ENCODE measurements around the gene OSBPL3. TPM values are rescaled to one million over a fixed set of nuclear protein-coding genes. Genes with fewer than 3 reads are reported as not detected.

The OSBPL3 gene
- total and polyA plus RNA-seq, 4 donors: 0.28 to 3.0 (median 1.1) TPM

GRCh38 chr7:24871770-24872169 is 108.2 kb downstream of the OSBPL3 start:
- no peaks in the 10 kb centered on the region for H3K27me3 ChIP-seq (ENCODE audit: control insufficient read depth in 4 of 4, insufficient read depth in 4 of 4, low read length in 3 of 4)
- no peak for TF ChIP-seq EGR1 (IDR thresholded peaks at IDR 0.05; ENCODE audit: low read depth in 2 of 2)
- no peak for TF ChIP-seq ATF3 (IDR thresholded peaks at IDR 0.05)
- TF ChIP-seq GABPA (IDR thresholded peaks at IDR 0.05 in 1 of 2, conservative IDR thresholded peaks at IDR 0.05 in 1 of 2): no peak
- no peak for TF ChIP-seq HNF4A (conservative IDR thresholded peaks at IDR 0.05)
- no peak for TF ChIP-seq SP1 (IDR thresholded peaks at IDR 0.05)
- TF ChIP-seq JUND (IDR thresholded peaks at IDR 0.05): no peak
- no peak for TF ChIP-seq RXRA (IDR thresholded peaks at IDR 0.05)
- TF ChIP-seq NR2F2 (IDR thresholded peaks at IDR 0.05): no peak
- TF ChIP-seq YY1 (IDR thresholded peaks at IDR 0.05): no peak
- no peak for TF ChIP-seq TAF1 (conservative IDR thresholded peaks at IDR 0.05)
- no peak for TF ChIP-seq HNF4G (IDR thresholded peaks at IDR 0.05)
- no peak for TF ChIP-seq ZBTB33 (IDR thresholded peaks at IDR 0.05)
- TF ChIP-seq RAD21 (IDR thresholded peaks at IDR 0.05): no peak
- DNase-seq (ENCODE audit: low spot score): no peak
- no peaks in the 10 kb centered on the region for H3K36me3 ChIP-seq (ENCODE audit: control insufficient read depth in 4 of 4, insufficient read depth in 3 of 4, low read depth in 1 of 4, low read length in 3 of 4)
- H3K9ac ChIP-seq (ENCODE audit: low read depth in 1 of 2, low read length in 2 of 2): no peak overlapping the region
- H3K4me3 ChIP-seq (ENCODE audit: low read depth in 1 of 3, low read length in 3 of 3): no peak overlapping the region
- no peaks in the 10 kb centered on the region for H3K4me1 ChIP-seq (ENCODE audit: control insufficient read depth in 4 of 4, insufficient read depth in 4 of 4, low read length in 3 of 4)
- H3K9me3 ChIP-seq (ENCODE audit: control insufficient read depth in 4 of 4, low read length in 3 of 4): no peaks in the 10 kb centered on the region
- no peak overlapping the region for H3K27ac ChIP-seq (ENCODE audit: low read depth in 1 of 2, low read length in 2 of 2)

GRCh38 chr7:24870766-24871165 is 109.2 kb downstream of the OSBPL3 start:
- WGBS: 80% methylated on average over 6 of the region's 6 CpGs
- H3K9me3 ChIP-seq (ENCODE audit: control insufficient read depth in 4 of 4, low read length in 3 of 4): no peaks in the 10 kb centered on the region

GRCh38 chr7:24869572-24869971 is 110.4 kb downstream of the OSBPL3 start:
- H3K9me3 ChIP-seq (ENCODE audit: control insufficient read depth in 4 of 4, low read length in 3 of 4): no peaks in the 10 kb centered on the region
- no peaks in the 10 kb centered on the region for H3K4me1 ChIP-seq (ENCODE audit: control insufficient read depth in 4 of 4, insufficient read depth in 4 of 4, low read length in 3 of 4)
- H3K36me3 ChIP-seq (ENCODE audit: control insufficient read depth in 4 of 4, insufficient read depth in 3 of 4, low read depth in 1 of 4, low read length in 3 of 4): no peaks in the 10 kb centered on the region
- no peak for DNase-seq (ENCODE audit: low spot score)
- H3K27ac ChIP-seq (ENCODE audit: low read depth in 1 of 2, low read length in 2 of 2): no peak overlapping the region
- no peak overlapping the region for H3K4me3 ChIP-seq (ENCODE audit: low read depth in 1 of 3, low read length in 3 of 3)
- H3K9ac ChIP-seq (ENCODE audit: low read depth in 1 of 2, low read length in 2 of 2): no peak overlapping the region
- H3K27me3 ChIP-seq (ENCODE audit: control insufficient read depth in 4 of 4, insufficient read depth in 4 of 4, low read length in 3 of 4): no peaks in the 10 kb centered on the region
- 88% methylated on average over 2 of the region's 2 CpGs for WGBS
- TF ChIP-seq FOXA1 (IDR thresholded peaks at IDR 0.05) (no peak), REST (IDR thresholded peaks at IDR 0.05) (no peak), NR2F2 (IDR thresholded peaks at IDR 0.05) (no peak), YY1 (IDR thresholded peaks at IDR 0.05) (no peak), RXRA (IDR thresholded peaks at IDR 0.05) (no peak), HNF4A (conservative IDR thresholded peaks at IDR 0.05) (no peak), FOXA2 (IDR thresholded peaks at IDR 0.05) (no peak), ZBTB33 (IDR thresholded peaks at IDR 0.05) (no peak), RAD21 (IDR thresholded peaks at IDR 0.05) (no peak), SP1 (IDR thresholded peaks at IDR 0.05) (no peak), GABPA (IDR thresholded peaks at IDR 0.05 in 1 of 2, conservative IDR thresholded peaks at IDR 0.05 in 1 of 2) (no peak), CTCF (IDR thresholded peaks at IDR 0.05; ENCODE audit: low read depth, low read length, missing input control) (no peak), JUND (IDR thresholded peaks at IDR 0.05) (no peak), TAF1 (conservative IDR thresholded peaks at IDR 0.05) (no peak), ATF3 (IDR thresholded peaks at IDR 0.05) (no peak), MAX (IDR thresholded peaks at IDR 0.05) (no peak)

More at GRCh38 chr7:24870766-24871165, 109.2 kb downstream of the OSBPL3 start:
- no peaks in the 10 kb centered on the region for H3K4me1 ChIP-seq (ENCODE audit: control insufficient read depth in 4 of 4, insufficient read depth in 4 of 4, low read length in 3 of 4)
- no peak overlapping the region for H3K27ac ChIP-seq (ENCODE audit: low read depth in 1 of 2, low read length in 2 of 2)
- no peak for DNase-seq (ENCODE audit: low spot score)
- H3K9ac ChIP-seq (ENCODE audit: low read depth in 1 of 2, low read length in 2 of 2): no peak overlapping the region
- TF ChIP-seq GABPA (IDR thresholded peaks at IDR 0.05 in 1 of 2, conservative IDR thresholded peaks at IDR 0.05 in 1 of 2): no peak
- H3K36me3 ChIP-seq (ENCODE audit: control insufficient read depth in 4 of 4, insufficient read depth in 3 of 4, low read depth in 1 of 4, low read length in 3 of 4): no peaks in the 10 kb centered on the region
- H3K4me3 ChIP-seq (ENCODE audit: low read depth in 1 of 3, low read length in 3 of 3): no peak overlapping the region
- H3K27me3 ChIP-seq (ENCODE audit: control insufficient read depth in 4 of 4, insufficient read depth in 4 of 4, low read length in 3 of 4): no peaks in the 10 kb centered on the region

Measured in liver (tissue), 9 donors.